Neural cell (in vitro differentiated cells): Measurements from ENCODE around the gene P4HTM. TPM values are rescaled to one million over a fixed set of nuclear protein-coding genes. Genes with fewer than 3 reads are reported as not detected.

ENCODE experiments used
- H2AFZ ChIP-seq: fragments of 200-600, 300-800 bp; sonication (generic), shearing (Covaris generic); 2 replicates; pipeline ENCODE4 v1.6.0; 2014; ENCODE audit warnings: low read depth, mild to moderate bottlenecking, antibody characterized with exemption, low read length, moderate library complexity
- H3F3A ChIP-seq: fragments of 200-600 bp; shearing (Covaris generic); 2 replicates; pipeline ENCODE4 v1.6.1; 2016; ENCODE audit warnings: mild to moderate bottlenecking, moderate library complexity, mixed read lengths, antibody characterized with exemption, low read length; ENCODE audit not compliant: insufficient read depth, poor library complexity, severe bottlenecking
- H3K27ac ChIP-seq: fragments of 200-600, 300-800 bp; sonication (generic), shearing (Covaris generic); 2 replicates; pipeline ENCODE4 v1.5.1; 2014; ENCODE audit warnings: mild to moderate bottlenecking, low read length, moderate library complexity
- H3K27me3 ChIP-seq: fragments of 300-800, 200-600 bp; sonication (generic), shearing (Covaris generic); 2 replicates; pipeline ENCODE4 v1.6.0; 2014; ENCODE audit warnings: mild to moderate bottlenecking, low read depth, low read length, moderate library complexity; ENCODE audit not compliant: insufficient read depth
- H3K36me3 ChIP-seq: fragments of 300-800, 200-600 bp; sonication (generic), shearing (Covaris generic); 2 replicates; pipeline ENCODE4 v1.5.1; 2014; ENCODE audit warnings: mild to moderate bottlenecking, antibody characterized with exemption, low read length, moderate library complexity; ENCODE audit not compliant: insufficient read depth
- H3K4me2 ChIP-seq: fragments of 300-800, 200-600 bp; sonication (generic), shearing (Covaris generic); 2 replicates; pipeline ENCODE4 v1.6.0; 2014; ENCODE audit warnings: mild to moderate bottlenecking, low read length
- H3K4me3 ChIP-seq: fragments of 300-800, 200-600 bp; sonication (generic), shearing (Covaris generic); 2 replicates; pipeline ENCODE4 v1.5.1; 2014; ENCODE audit warnings: mild to moderate bottlenecking, low read length, moderate library complexity
- H3K79me2 ChIP-seq: fragments of 200-600 bp; shearing (Covaris generic); replicated peaks from 2 replicates; pipeline ENCODE4 v1.6.0; 2014; ENCODE audit warnings: mild to moderate bottlenecking, low read length, moderate library complexity; ENCODE audit not compliant: insufficient read depth
- H3K9ac ChIP-seq: fragments of 300-800, 200-600 bp; sonication (generic), shearing (Covaris generic); 2 replicates; pipeline ENCODE4 v1.6.1; 2016; ENCODE audit warnings: mild to moderate bottlenecking, low read length, mixed read lengths
- H3K9me2 ChIP-seq: fragments of 200-600 bp; shearing (Covaris generic); 2 replicates; pipeline ENCODE4 v1.6.1; 2016; ENCODE audit warnings: mild to moderate bottlenecking, low read length, mixed read lengths; ENCODE audit not compliant: insufficient read depth
- H3K9me3 ChIP-seq: fragments of 200-600, 300-800 bp; sonication (generic), shearing (Covaris generic); 2 replicates; pipeline ENCODE4 v1.6.1; 2016; ENCODE audit warnings: mild to moderate bottlenecking, mixed run types, low read length, moderate library complexity, mixed read lengths
- H4K20me1 ChIP-seq: fragments of 200-600 bp; shearing (Covaris generic); 2 replicates; pipeline ENCODE4 v1.6.1; 2016; ENCODE audit warnings: mild to moderate bottlenecking, mixed run types; ENCODE audit not compliant: insufficient read depth
- CTCF ChIP-seq: fragments of 450-650 bp; IDR thresholded peaks from 2 replicates; pipeline ENCODE4 v1.5.1; 2014; ENCODE audit warnings: antibody characterized with exemption, mild to moderate bottlenecking, moderate library complexity; ENCODE audit not compliant: poor library complexity, severe bottlenecking
- EP300 ChIP-seq: fragments of 450-650 bp; conservative IDR thresholded peaks from 2 replicates; pipeline ENCODE4 v1.6.1; 2014; ENCODE audit warnings: antibody characterized with exemption, mild to moderate bottlenecking, moderate library complexity; ENCODE audit not compliant: poor library complexity, severe bottlenecking
- EZH2 ChIP-seq: fragments of 200-600, 300-800 bp; shearing (Covaris generic), sonication (generic); IDR thresholded peaks from 2 replicates; pipeline ENCODE4 v1.6.1; 2014; ENCODE audit warnings: antibody characterized with exemption, low read length, borderline replicate concordance, mild to moderate bottlenecking; ENCODE audit not compliant: insufficient read depth, poor library complexity, severe bottlenecking
- MXI1 ChIP-seq: fragments of 450-650 bp; conservative IDR thresholded peaks from 2 replicates; pipeline ENCODE4 v1.6.1; 2014; ENCODE audit warnings: antibody characterized with exemption, mild to moderate bottlenecking; ENCODE audit not compliant: poor library complexity, severe bottlenecking
- POLR2AphosphoS5 ChIP-seq: IDR thresholded peaks from 2 replicates; pipeline ENCODE4 v1.6.1; 2012
- RAD21 ChIP-seq: fragments of 450-650 bp; conservative IDR thresholded peaks from 2 replicates; pipeline ENCODE4 v1.6.1; 2014; ENCODE audit warnings: antibody characterized with exemption, mild to moderate bottlenecking, moderate library complexity
- REST ChIP-seq: IDR thresholded peaks from 2 replicates; pipeline ENCODE4 v1.6.1; 2012; ENCODE audit warnings: borderline replicate concordance
- SMC3 ChIP-seq: fragments of 450-650 bp; conservative IDR thresholded peaks from 2 replicates; pipeline ENCODE4 v1.6.1; 2014; ENCODE audit warnings: antibody characterized with exemption, mild to moderate bottlenecking, moderate library complexity; ENCODE audit not compliant: poor library complexity
- TAF1 ChIP-seq: IDR thresholded peaks from 2 replicates; pipeline ENCODE4 v1.6.1; 2012; ENCODE audit warnings: low read depth
- polyA plus RNA-seq: library from polyadenylated mRNA; depleted of rRNA; stranded (reverse); fragments of >200 nt; gene quantifications from 2 replicates; pipeline ENCODE4 v1.2.3, GENCODE V29; 2014

P4HTM gene
- polyA plus RNA-seq, 1 donor from 2014 or later: 97.3 TPM

- peak; percentile 6 for TF ChIP-seq POLR2AphosphoS5
- no peak for TF ChIP-seq EP300
- H3K9me3 ChIP-seq: no peaks in the 10 kb centered on the region
- no peaks in the 10 kb centered on the region for H3K27me3 ChIP-seq
- H3K9ac ChIP-seq: peak overlapping the region; percentile 91
- no peaks in the 10 kb centered on the region for H3F3A ChIP-seq
- peaks cover 2% of the 10 kb centered on the region for H3K36me3 ChIP-seq
- no peak overlapping the region for H2AFZ ChIP-seq
- no peaks in the 10 kb centered on the region for H3K9me2 ChIP-seq
- no peaks in the 10 kb centered on the region for H4K20me1 ChIP-seq
- peak overlapping the region; percentile 86 for H3K27ac ChIP-seq
- peaks cover 5% of the 10 kb centered on the region for H3K79me2 ChIP-seq
- peak overlapping the region; percentile 60 for H3K4me2 ChIP-seq
- H3K4me3 ChIP-seq: peak overlapping the region; percentile 85
Observed at GRCh38 chr3:49029563-49029884, 39.5 kb downstream of the P4HTM start.

GRCh38 chr3:49030321-49030720 is 40.3 kb downstream of the P4HTM start:
- Histone ChIP-seq H3K27me3 (no peaks in the 10 kb centered on the region), H3K9ac (no peak overlapping the region), H3K4me2 (no peak overlapping the region), H3K9me2 (no peaks in the 10 kb centered on the region), H3K79me2 (peaks cover 5% of the 10 kb centered on the region), H3K27ac (no peak overlapping the region), H3F3A (no peaks in the 10 kb centered on the region), H4K20me1 (no peaks in the 10 kb centered on the region), H3K4me3 (no peak overlapping the region), H2AFZ (no peak overlapping the region), H3K9me3 (no peaks in the 10 kb centered on the region), H3K36me3 (peaks cover 4% of the 10 kb centered on the region)
- no peak for TF ChIP-seq REST
- TF ChIP-seq EZH2: no peak
- TF ChIP-seq POLR2AphosphoS5: no peak
- no peak for TF ChIP-seq EP300
- TF ChIP-seq TAF1: no peak
- no peak for TF ChIP-seq SMC3
- TF ChIP-seq CTCF: no peak
- TF ChIP-seq RAD21: no peak
- no peak for TF ChIP-seq MXI1

GRCh38 chr3:49032646-49033304 is 42.7 kb downstream of the P4HTM start:
- Histone ChIP-seq H3K79me2 (peaks cover 5% of the 10 kb centered on the region), H3F3A (no peaks in the 10 kb centered on the region), H3K4me3 (no peak overlapping the region), H3K9me2 (no peaks in the 10 kb centered on the region), H3K27me3 (no peaks in the 10 kb centered on the region), H2AFZ (no peak overlapping the region), H3K36me3 (peaks cover 4% of the 10 kb centered on the region), H3K9me3 (no peaks in the 10 kb centered on the region), H3K27ac (no peak overlapping the region), H4K20me1 (no peaks in the 10 kb centered on the region), H3K9ac (no peak overlapping the region), H3K4me2 (no peak overlapping the region)
- TF ChIP-seq CTCF (no peak), RAD21 (no peak), SMC3 (no peak), POLR2AphosphoS5 (no peak), REST (no peak), TAF1 (no peak), EZH2 (no peak), MXI1 (no peak), EP300 (no peak)
